GM19395 (cell line): ENCODE data around the gene EGLN2.
"Not testable (repeated sequence)": the region's sequence is repeated elsewhere in the genome, so short reads cannot be mapped to it uniquely, and the experiment has no call there.

Experiments
- ATAC-seq: cut with Tn5 transposase; IDR thresholded peaks from one replicate; pipeline ENCODE4 v1.9.1; 2021; ENCODE audit warnings: mild to moderate bottlenecking, moderate library complexity; ENCODE audit not compliant: unreplicated experiment

The EGLN2 gene

GRCh38 chr19:40815223-40815622 is 16.2 kb downstream of the EGLN2 start:
- ATAC-seq = no peak

- ATAC-seq = peak; percentile 47
Measured at GRCh38 chr19:40818480-40819399, 19.7 kb downstream of the EGLN2 start.

DNA sequence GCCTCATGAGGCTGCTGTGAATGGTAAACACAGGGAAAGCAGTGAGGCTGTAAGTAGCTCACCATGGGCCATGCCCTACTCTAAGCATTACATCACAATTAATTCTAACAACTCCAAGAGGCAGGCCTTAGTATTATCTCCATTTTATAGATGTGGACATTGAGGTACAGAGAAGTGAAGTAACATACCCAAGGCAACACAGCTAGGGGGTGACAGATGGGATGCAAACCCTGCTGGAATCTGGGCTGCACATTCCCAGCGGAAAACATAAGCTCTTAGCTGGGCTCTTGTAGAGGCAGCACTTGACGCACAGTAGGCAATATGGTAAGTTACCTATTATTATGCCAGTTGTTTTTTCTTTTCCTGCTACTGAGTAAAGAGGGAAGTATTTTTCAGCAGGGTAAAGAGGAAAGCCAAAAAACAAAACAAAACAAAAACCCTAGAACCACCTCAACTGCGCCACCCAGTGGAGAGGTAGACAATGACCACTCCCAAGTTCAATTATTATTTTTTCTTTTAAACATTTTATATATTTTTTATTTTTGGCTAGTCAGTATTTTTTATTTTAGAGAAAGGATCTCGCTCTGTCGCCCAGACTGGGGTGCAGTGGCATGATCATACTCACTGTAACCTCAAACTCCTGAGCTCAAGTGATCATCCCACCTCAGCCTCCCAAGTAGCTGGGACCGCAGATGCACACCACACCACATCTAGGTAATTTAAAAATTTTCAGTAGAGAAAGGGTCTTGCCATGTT is 20.7 kb downstream of the EGLN2 start:
- not testable (repeated sequence) for ATAC-seq

DNA sequence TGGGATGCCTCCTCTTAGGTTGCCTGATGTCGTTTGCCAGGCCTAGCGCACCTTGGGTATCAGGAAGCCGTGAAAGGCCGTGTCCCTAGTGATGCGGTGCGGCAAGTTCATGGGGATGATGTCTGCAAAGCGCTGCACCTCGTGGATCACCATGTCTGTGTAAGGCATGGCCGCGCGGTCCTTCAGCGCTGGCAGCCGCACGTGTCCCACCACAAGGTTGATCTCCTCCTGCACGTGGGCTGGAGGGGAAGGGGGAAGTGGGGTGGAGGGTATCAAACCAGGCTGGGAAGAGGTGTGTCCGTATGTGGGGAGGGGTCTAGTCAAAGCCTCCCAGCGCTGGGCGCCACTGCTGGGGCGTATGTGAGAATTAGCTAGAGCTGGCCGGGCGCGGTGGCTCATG is 23.2 kb downstream of the EGLN2 start:
- ATAC-seq = no peak

DNA sequence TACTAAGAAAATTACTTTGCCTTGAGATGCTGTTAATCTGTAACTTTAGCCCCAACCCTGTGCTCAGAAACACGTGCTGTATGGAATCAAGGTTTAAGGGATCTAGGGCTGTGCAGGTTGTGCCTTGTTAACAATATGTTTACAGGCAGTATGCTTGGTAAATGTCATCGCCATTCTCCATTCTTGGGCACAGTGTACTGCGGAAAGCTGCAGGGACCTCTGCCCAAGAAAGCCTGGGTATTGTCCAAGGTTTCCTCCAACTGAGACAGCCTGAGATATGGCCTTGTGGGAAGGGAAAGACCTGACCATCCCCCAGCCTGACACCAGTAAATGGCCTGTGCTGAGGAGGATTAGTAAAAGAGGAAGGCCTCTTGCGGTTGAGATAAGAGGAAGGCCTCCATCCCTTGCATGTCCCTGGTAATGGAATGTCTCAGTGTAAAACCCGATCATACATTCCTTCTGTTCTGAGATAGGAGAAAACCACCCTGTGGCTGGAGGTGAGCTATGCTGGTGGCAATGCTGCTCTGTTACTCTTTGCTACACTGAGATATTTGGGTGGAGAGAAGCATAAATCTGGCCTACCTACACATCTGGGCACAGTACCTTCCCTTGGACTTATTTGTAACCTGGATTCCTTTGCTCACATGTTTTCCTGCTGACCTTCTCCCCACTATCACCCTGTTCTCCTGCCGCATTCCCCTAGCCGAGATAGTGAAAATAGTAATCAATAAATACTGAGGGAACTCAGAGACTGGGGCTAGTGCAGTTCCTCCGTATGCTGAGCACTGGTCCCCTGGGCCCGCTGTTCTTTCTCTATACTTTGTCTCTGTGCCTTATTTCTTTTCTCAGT is 23.9 kb downstream of the EGLN2 start:
- ATAC-seq = not testable (repeated sequence)

GRCh38 chr19:40824916-40825315 is 25.9 kb downstream of the EGLN2 start:
- ATAC-seq = not testable (repeated sequence)

GRCh38 chr19:40825460-40826095 is 26.6 kb downstream of the EGLN2 start:
- not testable (repeated sequence) for ATAC-seq

- not testable (repeated sequence) for ATAC-seq
Measured at GRCh38 chr19:40826312-40826698, 27.3 kb downstream of the EGLN2 start.

GRCh38 chr19:40826699-40827385 is 27.9 kb downstream of the EGLN2 start:
- ATAC-seq = not testable (repeated sequence)

DNA sequence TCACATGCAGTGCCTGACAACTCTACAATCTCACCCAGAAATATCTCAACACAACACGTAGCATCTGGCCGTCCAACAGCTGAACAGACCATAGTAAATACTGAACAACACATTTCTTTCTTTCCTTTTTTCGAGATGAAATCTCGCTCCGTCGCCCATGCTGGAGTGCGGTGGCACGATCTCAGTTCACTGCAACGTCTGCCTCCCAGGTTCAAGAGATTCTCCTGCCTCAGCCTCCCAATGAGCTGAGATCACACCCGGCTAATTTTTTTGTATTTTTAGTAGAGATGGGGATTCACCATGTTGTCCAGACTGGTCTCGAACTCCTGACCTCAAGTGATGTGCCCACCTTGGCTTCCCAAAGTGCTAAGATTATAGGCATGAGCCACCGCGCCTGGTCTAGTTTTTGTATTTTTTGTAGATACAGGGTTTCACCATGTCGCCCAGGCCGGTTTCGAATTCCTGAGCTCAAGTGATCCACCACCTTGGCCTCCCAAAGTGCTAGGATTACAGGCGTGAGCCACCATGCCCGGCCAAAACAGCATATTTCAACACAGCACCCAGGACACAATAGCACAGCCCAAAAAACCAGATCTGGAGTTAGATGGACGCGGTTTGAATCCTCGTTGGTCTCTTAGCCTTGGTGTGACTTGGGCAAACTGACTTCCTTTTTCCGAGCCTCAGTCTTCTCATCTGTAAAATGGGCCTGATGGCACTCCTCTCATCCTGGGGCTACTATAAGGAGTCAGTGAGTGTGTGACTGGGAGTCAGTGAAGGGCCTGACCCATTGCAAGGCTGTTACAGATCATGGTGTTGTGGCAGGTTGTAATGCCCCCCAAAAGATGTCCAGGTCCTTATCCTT is 28.6 kb downstream of the EGLN2 start:
- no peak for ATAC-seq

GRCh38 chr19:40829205-40829604 is 30.2 kb downstream of the EGLN2 start:
- no peak for ATAC-seq

DNA sequence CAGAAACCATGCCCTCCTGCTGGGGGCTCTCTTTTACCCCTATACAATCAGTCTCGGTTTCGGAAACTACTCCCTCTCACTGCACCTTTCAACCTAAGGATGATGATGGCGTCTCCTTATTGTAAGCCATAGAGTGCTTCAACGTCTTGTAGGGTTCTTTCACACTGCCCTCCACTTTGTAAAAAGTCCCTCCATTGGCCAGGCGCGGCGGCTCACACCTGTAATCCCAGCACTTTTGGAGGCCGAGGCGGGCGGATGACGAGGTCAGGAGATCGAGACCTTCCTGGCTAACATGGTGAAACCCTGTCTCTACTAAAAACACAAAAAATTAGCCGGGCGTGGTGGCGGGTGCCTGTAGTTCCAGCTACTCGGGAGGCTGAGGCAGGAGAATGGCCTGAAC is 31.8 kb downstream of the EGLN2 start:
- ATAC-seq = not testable (repeated sequence)

DNA sequence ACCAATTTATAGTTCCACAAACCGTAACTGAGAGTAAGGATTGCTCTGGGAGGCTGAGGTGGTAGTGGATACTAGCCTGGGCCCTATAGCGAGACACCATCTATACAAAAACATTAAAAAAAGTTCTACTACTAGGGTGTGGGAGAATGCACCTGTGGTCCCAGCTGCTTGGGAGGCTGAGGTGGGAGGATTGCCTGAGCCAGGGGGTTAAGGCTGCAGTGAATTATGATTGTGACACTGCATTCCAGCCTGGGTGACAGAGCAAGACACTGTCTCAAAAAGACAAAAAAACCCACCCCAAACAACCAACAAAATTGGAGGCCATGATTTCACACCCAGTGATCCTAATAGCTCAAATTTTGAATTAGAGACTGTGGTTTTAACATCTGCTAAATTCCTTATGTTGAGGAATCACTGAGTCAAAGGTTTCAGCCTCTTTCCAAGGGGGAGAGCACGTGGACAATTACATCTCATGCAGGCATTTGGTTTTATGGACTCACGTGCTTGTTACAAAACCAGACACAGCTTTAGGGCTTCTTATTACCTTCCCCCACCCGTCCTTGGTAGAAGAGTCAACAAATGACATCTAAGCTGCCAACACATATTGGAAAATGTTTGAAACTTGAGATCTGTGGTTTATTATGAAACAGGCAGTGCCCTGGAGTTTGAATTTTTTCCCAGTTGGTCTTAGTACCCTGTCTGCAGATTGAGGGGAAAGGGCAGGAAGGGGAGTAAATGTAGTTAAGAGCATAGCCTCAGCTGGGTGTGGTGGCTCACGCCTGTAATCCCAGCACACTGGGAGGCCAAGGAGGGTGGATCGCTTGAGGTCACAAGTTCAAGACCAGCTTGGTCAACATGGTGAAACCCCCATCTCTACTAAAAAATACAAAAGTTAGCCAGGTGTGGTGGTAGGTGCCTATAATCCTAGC is 32.8 kb downstream of the EGLN2 start:
- ATAC-seq = no peak

GRCh38 chr19:40832431-40832790 is 33.4 kb downstream of the EGLN2 start:
- ATAC-seq = not testable (repeated sequence)

- not testable (repeated sequence) for ATAC-seq
Measured at GRCh38 chr19:40833728-40834533, 34.9 kb downstream of the EGLN2 start.

DNA sequence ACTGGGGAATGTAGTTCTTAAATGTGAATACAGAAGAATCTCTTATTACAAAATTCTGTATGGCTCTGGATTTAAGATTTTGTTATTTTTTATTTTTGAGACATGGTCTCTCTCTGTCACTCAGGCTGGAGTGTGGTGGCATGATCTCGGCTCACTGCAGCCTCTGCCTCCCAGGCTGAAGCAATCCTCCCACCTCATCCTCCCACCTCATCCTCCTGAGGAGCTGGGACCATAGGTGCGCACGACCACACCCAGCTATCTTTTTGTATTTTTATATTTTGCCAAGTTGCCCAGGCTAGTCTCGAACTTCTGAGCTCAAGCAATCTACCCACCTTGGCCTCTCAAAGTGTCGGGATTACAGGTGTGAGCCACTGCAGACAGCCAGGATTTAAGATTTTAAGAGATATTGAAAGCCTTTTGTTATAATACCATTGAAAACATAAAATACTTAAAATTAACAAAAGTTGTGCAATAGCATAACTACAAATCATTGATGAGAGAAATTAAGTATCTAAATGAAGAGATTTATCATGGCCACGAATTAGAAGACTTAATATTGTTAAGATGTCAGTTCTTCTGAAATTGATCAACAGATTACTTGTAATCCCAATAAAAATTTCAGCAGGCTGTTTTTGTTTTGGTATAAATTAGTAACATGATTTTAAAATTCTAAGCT is 37.9 kb downstream of the EGLN2 start:
- no peak for ATAC-seq

- ATAC-seq = not testable (repeated sequence)
Measured at GRCh38 chr19:40838477-40838876, 39.5 kb downstream of the EGLN2 start.
